Measurements from ENCODE around the gene SLC9A1.

Gene SLC9A1

GRCh38 chr1:27102707-27103468, 52.0 kb downstream of the SLC9A1 start:
- no peak for DNase-seq (ENCODE audit: low read depth in 2 of 2)

- no peak for DNase-seq (ENCODE audit: low read depth in 2 of 2)
These were observed 52.7 kb downstream of the SLC9A1 start for GRCh38 chr1:27102134-27102706.

- DNase-seq (ENCODE audit: low read depth in 2 of 2) = no peak
These were observed 53.2 kb downstream of the SLC9A1 start for GRCh38 chr1:27101696-27102095.

GRCh38 chr1:27101054-27101491, 53.9 kb downstream of the SLC9A1 start:
- no peak for DNase-seq (ENCODE audit: low read depth in 2 of 2)

DNA sequence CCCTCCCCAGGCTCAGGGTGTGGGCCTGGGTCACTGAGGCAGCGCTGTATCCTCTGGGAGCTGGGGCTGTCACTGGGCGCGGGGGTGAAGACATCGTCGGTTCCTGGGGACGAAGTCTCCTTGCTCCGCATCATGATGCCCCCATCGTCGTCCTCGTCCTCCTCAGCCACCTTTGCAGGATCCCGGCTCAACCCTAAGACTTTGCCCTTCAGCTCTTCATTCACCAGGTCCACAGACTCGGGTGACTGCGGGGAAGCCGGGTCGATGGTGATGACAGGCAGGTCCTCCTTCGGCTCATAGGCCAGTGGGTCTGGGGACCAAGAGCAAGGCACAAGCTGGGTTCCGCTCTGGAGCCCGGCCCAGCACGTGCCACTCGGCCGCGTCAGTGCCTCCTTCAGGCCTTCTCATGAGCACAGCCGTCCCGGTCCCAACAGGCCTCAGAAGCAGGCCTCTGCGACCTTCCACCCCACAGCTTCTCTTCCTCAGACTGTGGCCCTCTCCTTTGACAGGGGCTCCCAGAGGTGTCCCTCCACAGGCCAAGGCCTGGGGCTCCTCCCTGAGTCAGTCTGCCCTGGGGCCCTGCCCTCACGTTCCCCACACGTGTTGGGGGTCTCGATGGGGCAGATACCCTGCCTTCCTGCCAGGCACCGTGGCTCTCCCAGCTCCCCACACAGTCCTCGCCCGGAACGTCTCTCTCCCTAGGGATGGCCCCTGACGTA, 54.4 kb downstream of the SLC9A1 start:
- no peak for DNase-seq (ENCODE audit: low read depth in 2 of 2)

DNA sequence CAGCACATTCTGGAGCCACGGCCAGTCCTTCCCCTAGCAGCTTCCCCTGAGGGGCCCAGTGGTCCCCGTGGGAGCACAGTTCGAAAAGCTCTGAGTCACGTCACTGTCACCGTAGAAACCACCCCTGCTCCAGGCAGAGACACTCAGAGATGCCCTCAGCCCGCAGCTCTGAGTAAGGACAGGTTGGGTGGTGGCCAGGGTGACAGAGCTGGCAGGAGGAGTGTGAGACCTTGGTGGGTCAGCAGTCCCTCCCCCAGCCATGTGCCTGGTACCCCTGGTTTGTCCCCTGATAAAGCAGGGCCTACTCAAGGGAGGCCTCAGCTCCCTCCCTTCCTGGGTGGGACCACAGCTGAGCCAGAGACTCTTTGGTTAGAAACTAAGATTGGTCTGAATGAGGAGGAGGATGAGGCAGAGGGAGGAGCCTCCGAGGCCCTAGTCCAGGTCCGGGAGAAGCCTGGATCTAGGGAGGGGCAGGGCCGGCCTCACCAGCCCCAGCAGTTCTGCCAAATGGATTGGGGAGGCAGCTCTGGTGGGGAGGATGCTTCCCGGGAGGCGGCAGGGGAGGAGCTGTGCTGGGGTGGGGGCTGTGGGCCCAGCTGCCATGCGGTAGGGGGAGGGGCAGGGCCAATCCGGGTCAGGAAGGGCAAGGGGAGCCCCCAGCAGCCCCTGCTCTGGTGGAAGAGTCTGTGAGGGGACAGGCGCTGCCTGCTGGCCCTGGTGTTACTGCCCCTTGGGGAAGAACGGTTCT, 55.2 kb downstream of the SLC9A1 start:
- no peak for DNase-seq (ENCODE audit: low read depth in 2 of 2)

DNA sequence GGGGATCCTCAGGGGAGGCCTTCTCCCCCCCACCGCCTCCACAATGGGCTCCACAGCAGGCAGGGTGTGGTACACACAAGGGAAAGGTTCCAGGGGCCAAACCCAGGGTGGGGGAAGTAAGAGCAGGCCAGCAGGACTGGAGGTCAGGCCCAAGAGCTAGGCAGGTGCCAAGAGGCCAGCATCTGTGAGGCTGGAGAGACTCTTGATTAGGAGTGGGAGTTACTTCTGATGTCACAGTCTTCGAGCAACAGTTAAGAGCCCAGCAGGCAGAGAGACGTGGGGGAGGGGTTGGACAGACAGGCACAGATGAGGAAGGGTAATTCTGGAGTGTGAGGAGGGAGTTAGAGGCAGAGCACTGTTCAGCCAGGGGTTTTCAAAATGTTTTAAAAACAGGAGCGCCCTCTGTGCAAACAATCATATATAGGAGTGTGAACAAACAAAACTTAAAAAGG, 55.8 kb downstream of the SLC9A1 start:
- no peak for DNase-seq (ENCODE audit: low read depth in 2 of 2)

DNA sequence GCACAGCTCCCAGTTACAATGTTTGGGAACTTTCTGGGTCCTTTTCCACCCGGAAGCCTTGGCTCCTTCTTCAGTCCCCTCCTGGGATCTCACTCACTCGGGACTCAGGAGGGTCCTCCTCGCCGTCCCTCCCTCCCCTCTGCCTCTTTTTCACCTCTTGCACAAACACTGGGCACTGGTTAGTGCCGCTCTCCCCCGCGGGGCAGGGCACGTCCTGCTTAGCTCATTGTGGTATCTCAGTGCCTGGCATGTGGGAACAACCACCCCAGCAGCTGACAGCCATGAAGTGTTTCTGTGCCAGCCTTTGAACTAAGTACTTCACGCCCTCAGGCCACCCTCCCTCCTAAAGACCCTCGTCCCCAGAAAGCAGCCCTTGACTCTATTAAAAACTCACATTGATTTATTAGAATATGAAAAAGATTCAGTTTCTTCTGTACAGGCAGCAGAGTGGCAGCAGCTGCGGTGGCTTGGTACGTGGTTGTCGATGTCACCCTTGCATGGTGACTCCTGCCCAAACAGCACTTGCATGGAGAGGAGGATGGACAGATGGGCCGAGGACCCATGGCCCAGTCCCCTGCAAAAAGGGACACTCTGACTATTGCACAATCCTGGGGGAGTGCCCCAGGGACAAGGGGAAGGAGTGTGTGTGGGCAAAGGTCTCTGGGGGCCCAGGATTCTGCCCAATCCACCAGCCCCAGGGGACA, 56.3 kb downstream of the SLC9A1 start:
- DNase-seq (ENCODE audit: low read depth in 2 of 2) = no peak

- peak in 1 of 2 experiments; percentile 29 for DNase-seq (ENCODE audit: low read depth in 2 of 2)
These were observed 57.4 kb downstream of the SLC9A1 start for GRCh38 chr1:27097484-27097917.

DNA sequence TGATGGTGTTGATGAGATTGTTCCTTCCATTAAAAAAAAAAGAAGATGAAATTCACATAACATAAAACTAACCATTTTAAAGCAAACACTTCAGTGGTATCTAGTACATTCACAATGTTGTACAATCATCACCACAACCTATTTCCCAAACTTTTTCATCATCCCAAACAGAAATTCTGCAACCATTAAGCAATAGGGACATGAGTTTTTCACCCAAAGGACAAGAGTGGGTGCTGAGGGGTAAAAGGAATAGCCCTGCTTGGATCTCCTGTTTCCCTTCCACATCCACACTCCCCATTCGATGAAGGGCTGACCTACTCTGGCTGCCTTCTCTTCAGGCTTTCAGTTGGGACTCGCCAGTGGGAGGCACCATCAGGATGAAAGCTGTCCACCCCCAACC, 59.3 kb downstream of the SLC9A1 start:
- DNase-seq (ENCODE audit: low read depth in 2 of 2) = no peak

- no peak for DNase-seq (ENCODE audit: low read depth in 2 of 2)
These were observed 62.0 kb downstream of the SLC9A1 start for GRCh38 chr1:27092888-27093287.

DNA sequence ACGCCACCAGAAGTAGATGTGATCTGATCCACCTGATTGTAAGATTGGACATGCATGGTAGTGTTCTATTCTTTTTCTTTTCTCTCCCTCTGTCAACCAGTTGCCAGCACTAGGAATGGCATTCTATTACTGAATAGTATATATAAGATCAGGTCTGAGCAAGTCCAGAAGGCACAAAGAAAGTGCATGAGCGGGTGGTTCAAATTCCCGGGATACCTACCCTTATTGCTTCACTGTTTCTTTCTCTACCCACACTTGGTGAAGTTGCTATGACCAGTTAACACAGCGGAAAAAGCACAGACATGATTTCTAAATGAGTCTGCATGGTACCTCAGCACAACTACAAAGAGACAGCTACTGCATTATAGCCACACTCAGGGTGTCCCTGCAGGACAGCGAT, 64.0 kb downstream of the SLC9A1 start:
- no peak for DNase-seq (ENCODE audit: low read depth in 2 of 2)

DNA sequence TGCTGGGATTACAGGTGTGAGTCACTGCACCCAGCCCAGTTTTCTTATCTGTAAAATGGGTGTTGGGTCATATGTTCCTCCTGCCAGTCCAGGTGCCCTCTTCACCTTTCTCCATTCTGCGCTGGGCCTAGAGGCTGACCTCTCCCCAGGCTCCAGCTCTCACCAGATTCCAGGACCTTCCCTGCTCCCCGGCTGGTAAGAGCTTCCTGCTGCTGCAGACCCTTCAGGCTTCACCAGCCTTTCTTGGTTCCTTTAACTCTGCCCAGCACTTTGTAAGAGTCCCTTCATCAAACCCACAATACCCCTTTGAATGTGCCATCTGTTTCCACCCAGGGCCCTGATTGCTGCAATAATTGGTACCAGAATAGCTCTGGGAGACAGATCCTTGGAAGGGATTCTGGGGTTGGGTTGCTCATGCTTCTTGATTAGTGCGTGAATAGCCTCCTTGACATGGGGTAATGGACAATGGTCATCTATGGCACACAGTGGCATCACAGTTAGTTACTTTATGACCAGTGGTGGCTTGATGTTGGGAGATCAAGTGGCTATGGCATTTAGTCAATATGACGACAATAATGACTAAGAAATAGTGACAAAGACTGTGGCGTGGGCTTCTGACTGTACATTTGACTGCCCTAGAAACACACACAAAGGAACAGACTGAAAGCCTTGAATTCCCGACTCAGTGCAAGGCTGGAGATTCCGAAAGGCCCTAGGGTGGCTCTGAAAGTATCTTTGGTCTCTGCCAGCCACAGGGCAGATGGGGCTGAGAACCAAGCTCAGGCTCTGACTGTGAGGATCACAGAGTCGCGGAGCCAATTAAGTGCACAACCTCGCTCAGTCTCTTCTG, 67.3 kb downstream of the SLC9A1 start:
- DNase-seq (ENCODE audit: low read depth in 2 of 2) = no peak

- DNase-seq (ENCODE audit: low read depth in 2 of 2) = no peak
These were observed 68.3 kb downstream of the SLC9A1 start for GRCh38 chr1:27086628-27087027.

DNA sequence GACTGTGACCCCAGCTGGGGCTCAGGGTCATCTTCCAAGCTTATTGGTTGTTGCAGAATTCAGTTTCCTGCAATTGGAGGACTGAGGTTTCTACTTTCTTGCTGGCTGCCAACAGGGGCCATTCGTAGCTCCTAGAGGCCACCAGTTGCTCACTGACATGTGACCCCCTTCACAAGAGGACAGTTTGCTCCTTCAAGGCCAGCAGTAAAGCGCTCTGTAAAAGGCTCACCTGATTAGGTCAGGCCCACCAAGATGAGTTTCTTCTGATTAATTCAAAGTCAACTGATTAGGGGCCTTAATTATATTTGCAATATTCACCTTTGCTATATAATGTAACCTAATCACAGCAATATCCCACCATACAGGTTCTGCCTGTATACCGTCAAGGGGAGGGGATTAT, 68.9 kb downstream of the SLC9A1 start:
- DNase-seq (ENCODE audit: low read depth in 2 of 2) = no peak

GRCh38 chr1:27084107-27084506, 70.8 kb downstream of the SLC9A1 start:
- no peak for DNase-seq (ENCODE audit: low read depth in 2 of 2)

DNA sequence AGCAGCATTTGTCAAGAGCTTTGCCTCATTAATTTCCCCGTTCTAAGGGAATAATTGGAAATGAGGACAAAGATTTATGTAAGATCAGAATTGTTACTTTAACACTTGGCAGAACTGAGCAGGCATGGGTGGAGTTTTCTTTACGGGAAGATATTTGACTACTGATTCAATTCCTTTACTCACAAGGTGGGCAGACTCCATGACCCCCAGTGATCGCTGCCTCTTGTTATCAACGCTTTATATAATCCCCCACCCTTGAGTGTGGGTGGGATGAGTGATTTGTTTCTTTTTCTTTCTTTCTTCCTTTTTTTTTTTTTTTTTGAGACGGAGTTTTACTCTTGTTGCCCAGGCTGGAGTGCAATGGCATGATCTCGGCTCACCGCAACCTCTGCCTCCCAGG, 77.0 kb downstream of the SLC9A1 start:
- DNase-seq (ENCODE audit: low read depth in 2 of 2) = no peak

DNA sequence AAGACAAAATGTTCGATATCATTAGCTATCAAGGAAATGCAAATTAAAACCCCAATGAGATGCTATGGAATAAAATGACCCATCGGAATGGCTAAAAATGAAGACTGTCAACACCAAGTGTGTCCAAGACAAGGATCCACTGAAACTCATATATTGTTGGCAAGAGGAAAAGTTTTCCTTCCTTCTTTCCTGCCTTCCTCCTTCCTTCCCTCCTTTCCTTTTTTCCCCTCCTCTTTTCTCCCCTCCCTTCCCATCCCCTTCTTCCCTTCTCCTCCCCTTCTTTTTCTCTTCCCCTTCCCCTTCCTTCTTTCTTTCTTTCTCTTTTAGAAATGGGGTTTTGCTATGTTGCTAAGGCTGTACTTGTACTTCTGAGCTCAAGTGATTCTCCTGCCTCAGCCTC, 78.1 kb downstream of the SLC9A1 start:
- DNase-seq (ENCODE audit: low read depth in 2 of 2) = no peak

DNA sequence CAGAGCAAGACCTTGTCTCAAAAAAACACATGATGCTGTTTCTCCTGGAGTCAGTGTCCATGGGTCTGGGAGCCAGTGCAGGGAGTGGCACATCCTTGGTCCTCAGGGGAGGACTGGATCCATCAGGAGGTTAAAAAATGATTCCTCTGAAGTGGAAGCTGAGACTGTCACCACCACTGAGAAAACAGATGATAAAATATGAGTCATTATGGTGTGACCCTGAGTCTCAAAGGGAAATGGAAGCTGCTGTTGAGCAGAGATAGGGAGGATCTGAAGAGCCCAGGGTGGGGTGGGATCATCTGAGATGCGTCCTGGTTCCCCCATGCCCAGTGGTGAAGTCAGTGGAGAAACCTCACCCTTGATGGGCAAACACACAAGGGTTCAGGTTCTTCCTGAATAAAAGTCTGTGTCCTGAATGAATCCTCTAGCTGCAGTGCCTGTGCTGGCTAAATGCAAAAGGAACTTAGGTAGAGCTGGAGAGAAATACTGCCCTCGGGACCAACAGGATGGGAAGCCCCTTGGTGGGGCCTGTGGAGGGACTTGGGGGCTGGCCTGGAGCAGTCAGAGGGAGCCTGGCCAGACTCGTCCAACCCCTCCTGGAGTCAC, 80.6 kb downstream of the SLC9A1 start:
- DNase-seq (ENCODE audit: low read depth in 2 of 2) = no peak

DNA sequence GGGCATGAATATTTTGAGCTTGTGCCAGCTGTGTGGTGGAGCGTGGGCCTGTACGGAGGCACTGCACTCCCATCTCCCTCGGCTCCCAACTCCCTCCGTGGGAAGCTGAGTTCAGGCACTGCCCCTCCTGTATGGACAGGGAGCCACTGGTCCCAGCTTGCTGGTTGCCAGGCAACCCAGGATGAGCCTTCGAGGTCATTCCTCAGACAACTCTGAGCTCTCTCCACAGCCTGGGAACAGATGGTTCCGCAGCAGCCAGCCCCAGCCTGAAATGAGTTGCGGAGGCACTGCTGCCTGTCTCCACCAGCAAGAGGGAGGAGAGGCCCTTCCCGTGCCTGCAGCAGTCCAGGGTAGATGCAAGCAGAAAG, 83.9 kb downstream of the SLC9A1 start:
- no peak for DNase-seq (ENCODE audit: low read depth in 2 of 2)

Data from fibroblast of skin of left biceps (primary cell).